SK-N-SH (cell line): Measurements from ENCODE around the gene RRP15. TPM values are rescaled to one million over a fixed set of nuclear protein-coding genes. Genes with fewer than 3 reads are reported as not detected.

Experiments
- CTCF ChIA-PET: fragments of 300-600, 350-600 bp; formaldehyde crosslinking; extraction: SDS; loops from one replicate; lab custom pipeline; 2021; lab: Yijun Ruan, JAX
- POLR2A ChIA-PET: fragments of 350-600 bp; sonication (Branson Sonifier 250); formaldehyde crosslinking; extraction: SDS; loops from one replicate; lab custom pipeline; 2020; ENCODE audit warnings: antibody characterized with exemption, inconsistent platforms; lab: Yijun Ruan, JAX
- DNase-seq: peaks from one replicate; pipeline ENCODE4 v3.0.0; 2012
- H2AFZ ChIP-seq: fragments of 200-600 bp; sonication (generic); 2 replicates; pipeline ENCODE4 v1.8.1; 2016; ENCODE audit warnings: antibody characterized with exemption, mild to moderate bottlenecking, low read depth
- H3F3A ChIP-seq: fragments of 200-600 bp; sonication (generic); replicated peaks from 2 replicates; pipeline ENCODE3; 2016; ENCODE audit warnings: antibody characterized with exemption, mild to moderate bottlenecking; ENCODE audit not compliant: insufficient read depth
- H3K27ac ChIP-seq, 2 experiments: fragments of 200-500 bp in 1 of 2; fragments of 200-600 bp in 1 of 2; sonication (Bioruptor generic) in 1 of 2; sonication (generic), shearing (Covaris generic) in 1 of 2; 2 replicates each; pipeline versions ENCODE4 v1.5.1 to v1.6.1; 2014 to 2016; ENCODE audit warnings: low read depth in 2 of 2, inconsistent platforms in 1 of 2, low read length in 1 of 2, mild to moderate bottlenecking in 1 of 2, mixed read lengths in 1 of 2
- H3K27me3 ChIP-seq: fragments of 200-600 bp; sonication (generic), shearing (Covaris generic); 2 replicates; pipeline ENCODE4 v1.6.1; 2016; ENCODE audit warnings: mixed run types; ENCODE audit not compliant: insufficient read depth
- H3K36me3 ChIP-seq, 2 experiments: fragments of 200-500 bp in 1 of 2; fragments of 200-600 bp in 1 of 2; sonication (Bioruptor generic) in 1 of 2; sonication (generic) in 1 of 2; replicated peaks in 1 of 2; 2 replicates each; pipeline versions ENCODE3 to v1.5.1; 2014 to 2016; ENCODE audit warnings: low read length in 1 of 2, mild to moderate bottlenecking in 1 of 2; ENCODE audit not compliant: insufficient read depth in 2 of 2, control insufficient read depth in 1 of 2
- H3K4me1 ChIP-seq, 2 experiments: fragments of 200-500 bp in 1 of 2; fragments of 200-600 bp in 1 of 2; sonication (Bioruptor generic) in 1 of 2; sonication (generic), shearing (Covaris generic) in 1 of 2; 2 replicates each; pipeline versions ENCODE4 v1.5.1 to v1.6.1; 2014 to 2016; ENCODE audit warnings: low read depth in 1 of 2, low read length in 1 of 2, mixed run types in 1 of 2; ENCODE audit not compliant: insufficient read depth in 2 of 2, control insufficient read depth in 1 of 2
- H3K4me2 ChIP-seq: fragments of 200-600 bp; sonication (generic), shearing (Covaris generic); 2 replicates; pipeline ENCODE4 v1.6.1; 2017; ENCODE audit warnings: mixed run types
- H3K4me3 ChIP-seq, 2 experiments: fragments of 200-500 bp in 1 of 2; fragments of 200-600 bp in 1 of 2; sonication (Bioruptor generic) in 1 of 2; sonication (generic), shearing (Covaris generic) in 1 of 2; 2 replicates each; pipeline versions ENCODE4 v1.5.1 to v1.8.1; 2014 to 2016; ENCODE audit warnings: low read depth in 2 of 2, inconsistent platforms in 1 of 2, low read length in 1 of 2, mild to moderate bottlenecking in 1 of 2, mixed read lengths in 1 of 2, moderate library complexity in 1 of 2
- H3K79me2 ChIP-seq: fragments of 200-600 bp; sonication (generic); 2 replicates; pipeline ENCODE4 v1.8.1; 2017; ENCODE audit warnings: mild to moderate bottlenecking; ENCODE audit not compliant: insufficient read depth
- H3K9ac ChIP-seq: fragments of 200-600 bp; sonication (generic); 2 replicates; pipeline ENCODE4 v1.6.1; 2017; ENCODE audit warnings: mixed run types
- H3K9me2 ChIP-seq: fragments of 200-600 bp; sonication (generic); 2 replicates; pipeline ENCODE4 v1.6.1; 2017; ENCODE audit warnings: mixed run types
- H3K9me3 ChIP-seq: fragments of 200-600 bp; sonication (generic); 2 replicates; pipeline ENCODE4 v1.6.1; 2017; ENCODE audit warnings: mixed run types, mild to moderate bottlenecking, moderate library complexity
- H4K20me1 ChIP-seq: fragments of 200-600 bp; sonication (generic); 2 replicates; pipeline ENCODE4 v1.6.1; 2017; ENCODE audit warnings: mild to moderate bottlenecking, mixed run types; ENCODE audit not compliant: insufficient read depth
- CHD2 ChIP-seq: fragments of 150-350 bp; IDR thresholded peaks from 2 replicates; pipeline ENCODE4 v1.6.1; 2018; ENCODE audit warnings: low read length; ENCODE audit not compliant: partially characterized antibody
- ELF1 ChIP-seq: IDR thresholded peaks from 2 replicates; pipeline ENCODE4 v1.4.0; 2012
- FOSL2 ChIP-seq: IDR thresholded peaks from 2 replicates; pipeline ENCODE4 v1.4.0; 2012; ENCODE audit warnings: low read depth, mild to moderate bottlenecking, moderate library complexity, borderline replicate concordance
- FOXM1 ChIP-seq: IDR thresholded peaks from 2 replicates; pipeline ENCODE4 v1.4.0; 2012; ENCODE audit warnings: low read depth, mild to moderate bottlenecking
- MEF2A ChIP-seq: IDR thresholded peaks from 2 replicates; pipeline ENCODE4 v1.4.0; 2012; ENCODE audit warnings: low read depth, borderline replicate concordance
- MXI1 ChIP-seq: IDR thresholded peaks from 2 replicates; pipeline ENCODE4 v1.6.1; 2012; ENCODE audit warnings: mild to moderate bottlenecking, low read depth, low read length, improper control_type of control experiment
- NFIC ChIP-seq: IDR thresholded peaks from 2 replicates; pipeline ENCODE4 v1.4.0; 2012; ENCODE audit warnings: borderline replicate concordance
- NRF1 ChIP-seq: IDR thresholded peaks from 2 replicates; pipeline ENCODE4 v1.6.1; 2012; ENCODE audit warnings: low read depth, mild to moderate bottlenecking, low read length
- RCOR1 ChIP-seq: fragments of 150-350 bp; IDR thresholded peaks from 2 replicates; pipeline ENCODE4 v1.6.1; 2017; ENCODE audit warnings: antibody characterized with exemption, low read length
- RFX5 ChIP-seq: IDR thresholded peaks from 2 replicates; pipeline ENCODE4 v1.6.1; 2012; ENCODE audit warnings: mild to moderate bottlenecking, improper control_type of control experiment, low read length
- RXRA ChIP-seq: IDR thresholded peaks from 2 replicates; pipeline ENCODE4 v1.4.0; 2012; ENCODE audit warnings: low read depth, mild to moderate bottlenecking, borderline replicate concordance
- SIN3A ChIP-seq: IDR thresholded peaks from 2 replicates; pipeline ENCODE4 v1.6.1; 2012; ENCODE audit warnings: low read depth, mild to moderate bottlenecking, low read length, moderate library complexity, borderline replicate concordance
- TAF1 ChIP-seq: IDR thresholded peaks from 2 replicates; pipeline ENCODE4 v1.6.1; 2012; ENCODE audit warnings: low read depth, mild to moderate bottlenecking, low read length, moderate library complexity, borderline replicate concordance
- TCF12 ChIP-seq: IDR thresholded peaks from 2 replicates; pipeline ENCODE4 v1.4.0; 2012
- YY1 ChIP-seq: IDR thresholded peaks from 2 replicates; pipeline ENCODE4 v1.4.0; 2012; ENCODE audit warnings: low read depth, mild to moderate bottlenecking
- WGBS: methylation state at CpG from one replicate; pipeline ENCODE4 v1.1.6; 2017; ENCODE audit warnings: low lambda C conversion rate; 5-methylcytosine and 5-hydroxymethylcytosine counted together
- polyA plus RNA-seq, 3 experiments: library from polyadenylated mRNA; depleted of rRNA; stranded (reverse); fragments of >200 nt; gene quantifications; 2 replicates each; pipeline ENCODE4 v1.2.3, GENCODE V29; 2012
- TF ChIP-seq, protein P1 (sequence below): IDR thresholded peaks from 2 replicates; pipeline ENCODE4 v1.4.0; 2012; ENCODE audit warnings: low read depth, borderline replicate concordance
- TF ChIP-seq, protein P2 (sequence below): IDR thresholded peaks from 2 replicates; pipeline ENCODE4 v1.4.0; 2012; ENCODE audit warnings: low read depth, borderline replicate concordance
- TF ChIP-seq, protein P3 (sequence below): fragments of 150-350 bp; IDR thresholded peaks from 2 replicates; pipeline ENCODE4 v1.6.1; 2016; ENCODE audit warnings: mild to moderate bottlenecking, low read depth, low read length
- TF ChIP-seq, protein P4 (sequence below): IDR thresholded peaks from 2 replicates; pipeline ENCODE4 v1.6.1; 2012; ENCODE audit warnings: mild to moderate bottlenecking, low read depth, low read length, moderate library complexity

The RRP15 gene
- polyA plus RNA-seq, 1 of the 3 experiments (the other 2 are of a cell fraction), result 2.1 TPM

DNA sequence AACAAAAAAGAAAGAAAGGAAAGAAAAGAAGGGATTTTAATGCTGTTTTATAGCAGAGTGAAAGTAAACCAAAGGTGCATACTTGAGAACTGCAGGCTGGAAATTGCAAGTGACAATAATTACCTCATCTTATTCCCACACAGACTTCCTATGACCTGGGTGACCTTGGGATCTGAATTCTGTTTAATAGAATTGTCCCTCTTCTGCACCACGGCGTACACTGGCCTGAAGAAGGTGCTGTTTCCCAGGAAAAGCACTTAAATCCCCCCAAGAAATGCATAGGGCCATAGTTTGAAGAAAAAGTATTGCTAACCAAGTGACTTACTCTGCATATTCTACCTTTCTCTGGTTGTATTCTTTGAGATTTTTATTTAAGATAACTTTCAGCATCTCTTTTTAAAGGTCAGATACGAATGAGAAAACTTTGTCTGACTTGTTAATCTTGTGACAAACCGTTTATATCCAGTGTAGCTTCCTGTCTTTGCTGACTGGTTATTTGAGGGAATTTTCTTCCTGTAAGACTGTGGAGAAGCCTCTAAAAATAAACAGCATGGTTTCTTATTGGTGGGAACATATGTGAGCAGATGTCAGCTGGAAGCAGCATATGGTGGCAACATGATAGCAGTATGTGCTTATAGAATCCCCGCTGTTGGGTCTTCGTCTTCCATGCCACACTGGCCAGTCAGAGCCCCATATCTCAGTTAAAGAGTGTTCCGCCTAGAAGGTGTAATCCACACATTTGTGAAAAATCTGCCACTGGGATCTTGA, 76.4 kb downstream of the RRP15 start (continued):
- TF ChIP-seq, protein P1, sequence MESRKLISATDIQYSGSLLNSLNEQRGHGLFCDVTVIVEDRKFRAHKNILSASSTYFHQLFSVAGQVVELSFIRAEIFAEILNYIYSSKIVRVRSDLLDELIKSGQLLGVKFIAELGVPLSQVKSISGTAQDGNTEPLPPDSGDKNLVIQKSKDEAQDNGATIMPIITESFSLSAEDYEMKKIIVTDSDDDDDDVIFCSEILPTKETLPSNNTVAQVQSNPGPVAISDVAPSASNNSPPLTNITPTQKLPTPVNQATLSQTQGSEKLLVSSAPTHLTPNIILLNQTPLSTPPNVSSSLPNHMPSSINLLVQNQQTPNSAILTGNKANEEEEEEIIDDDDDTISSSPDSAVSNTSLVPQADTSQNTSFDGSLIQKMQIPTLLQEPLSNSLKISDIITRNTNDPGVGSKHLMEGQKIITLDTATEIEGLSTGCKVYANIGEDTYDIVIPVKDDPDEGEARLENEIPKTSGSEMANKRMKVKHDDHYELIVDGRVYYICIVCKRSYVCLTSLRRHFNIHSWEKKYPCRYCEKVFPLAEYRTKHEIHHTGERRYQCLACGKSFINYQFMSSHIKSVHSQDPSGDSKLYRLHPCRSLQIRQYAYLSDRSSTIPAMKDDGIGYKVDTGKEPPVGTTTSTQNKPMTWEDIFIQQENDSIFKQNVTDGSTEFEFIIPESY, result no peak
- TF ChIP-seq NFIC (no peak), RXRA (no peak), RCOR1 (no peak), ELF1 (no peak), YY1 (no peak), CHD2 (no peak), SIN3A (no peak), TCF12 (peak; percentile 40)
- TF ChIP-seq, protein P2, sequence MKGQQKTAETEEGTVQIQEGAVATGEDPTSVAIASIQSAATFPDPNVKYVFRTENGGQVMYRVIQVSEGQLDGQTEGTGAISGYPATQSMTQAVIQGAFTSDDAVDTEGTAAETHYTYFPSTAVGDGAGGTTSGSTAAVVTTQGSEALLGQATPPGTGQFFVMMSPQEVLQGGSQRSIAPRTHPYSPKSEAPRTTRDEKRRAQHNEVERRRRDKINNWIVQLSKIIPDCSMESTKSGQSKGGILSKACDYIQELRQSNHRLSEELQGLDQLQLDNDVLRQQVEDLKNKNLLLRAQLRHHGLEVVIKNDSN, result no peak

DNA sequence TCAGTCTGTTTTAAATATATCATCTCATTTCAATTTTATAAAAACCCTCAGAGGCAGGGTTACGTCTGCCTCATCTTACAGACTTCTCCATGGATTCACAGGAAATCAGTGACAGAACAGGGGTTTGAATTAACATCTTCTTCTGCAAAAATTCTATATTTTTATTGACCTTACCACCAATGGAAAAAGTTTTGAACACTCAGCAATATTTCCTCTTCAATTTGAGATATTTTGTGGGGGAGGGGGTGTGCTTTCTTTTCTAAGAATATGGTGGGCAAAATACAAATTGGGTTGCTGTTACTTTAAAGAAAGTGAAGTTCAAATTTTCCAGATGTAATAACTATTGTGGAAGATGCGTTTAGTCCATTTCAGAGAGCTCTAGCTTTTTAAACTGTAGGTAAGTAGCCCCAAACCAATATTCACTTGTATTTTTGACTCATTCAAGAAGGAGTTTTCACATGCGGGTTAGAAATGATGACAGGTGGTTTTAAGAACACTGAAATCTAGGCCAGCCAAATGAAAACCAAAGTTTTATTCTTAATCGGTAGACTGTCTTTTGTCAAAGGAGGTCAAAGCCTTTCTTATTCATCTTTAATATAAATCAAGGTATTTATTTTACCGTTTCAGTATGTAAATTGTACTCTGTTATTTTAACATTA, 77.5 kb downstream of the RRP15 start:
- no peak overlapping the region for H3K4me2 ChIP-seq
- ChIA-PET CTCF (interaction anchor here (1.0 kb wide), 1 partner anchor 704 kb away, joined by 4 read pairs; no protein-coding TSS in a partner anchor), POLR2A (no interaction called here)
- H3K79me2 ChIP-seq, result peaks cover 2% of the 10 kb centered on the region; the same call in 1 of the 2 replicates
- H3K9me2 ChIP-seq, result no peaks in the 10 kb centered on the region
- peaks cover 2 to 4% of the 10 kb centered on the region in 2 experiments; a peak in 3 of 4 replicates for H3K4me1 ChIP-seq
- H4K20me1 ChIP-seq, result no peaks in the 10 kb centered on the region
- H3K4me3 ChIP-seq, result no peak overlapping the region
- no peaks in the 10 kb centered on the region for H3K27me3 ChIP-seq
- H3K27ac ChIP-seq, result no peak overlapping the region; a peak in 1 of 4 replicates
- no peak overlapping the region for H2AFZ ChIP-seq
- no peak overlapping the region for H3K9ac ChIP-seq
- no peak for DNase-seq
- H3K9me3 ChIP-seq, result no peaks in the 10 kb centered on the region
- no peaks in the 10 kb centered on the region for H3K36me3 ChIP-seq
- WGBS, result 93% methylated on average over 5 of the region's 5 CpGs
- H3F3A ChIP-seq, result no peaks in the 10 kb centered on the region
- TF ChIP-seq, protein P2, result no peak
- TF ChIP-seq, protein P3, sequence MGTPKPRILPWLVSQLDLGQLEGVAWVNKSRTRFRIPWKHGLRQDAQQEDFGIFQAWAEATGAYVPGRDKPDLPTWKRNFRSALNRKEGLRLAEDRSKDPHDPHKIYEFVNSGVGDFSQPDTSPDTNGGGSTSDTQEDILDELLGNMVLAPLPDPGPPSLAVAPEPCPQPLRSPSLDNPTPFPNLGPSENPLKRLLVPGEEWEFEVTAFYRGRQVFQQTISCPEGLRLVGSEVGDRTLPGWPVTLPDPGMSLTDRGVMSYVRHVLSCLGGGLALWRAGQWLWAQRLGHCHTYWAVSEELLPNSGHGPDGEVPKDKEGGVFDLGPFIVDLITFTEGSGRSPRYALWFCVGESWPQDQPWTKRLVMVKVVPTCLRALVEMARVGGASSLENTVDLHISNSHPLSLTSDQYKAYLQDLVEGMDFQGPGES, result no peak
- TF ChIP-seq FOSL2 (no peak), MXI1 (no peak), ELF1 (no peak), RFX5 (no peak), TAF1 (no peak), NRF1 (no peak), MEF2A (no peak), FOXM1 (no peak), SIN3A (no peak)
- TF ChIP-seq, protein P1, result no peak
- TF ChIP-seq, protein P4, sequence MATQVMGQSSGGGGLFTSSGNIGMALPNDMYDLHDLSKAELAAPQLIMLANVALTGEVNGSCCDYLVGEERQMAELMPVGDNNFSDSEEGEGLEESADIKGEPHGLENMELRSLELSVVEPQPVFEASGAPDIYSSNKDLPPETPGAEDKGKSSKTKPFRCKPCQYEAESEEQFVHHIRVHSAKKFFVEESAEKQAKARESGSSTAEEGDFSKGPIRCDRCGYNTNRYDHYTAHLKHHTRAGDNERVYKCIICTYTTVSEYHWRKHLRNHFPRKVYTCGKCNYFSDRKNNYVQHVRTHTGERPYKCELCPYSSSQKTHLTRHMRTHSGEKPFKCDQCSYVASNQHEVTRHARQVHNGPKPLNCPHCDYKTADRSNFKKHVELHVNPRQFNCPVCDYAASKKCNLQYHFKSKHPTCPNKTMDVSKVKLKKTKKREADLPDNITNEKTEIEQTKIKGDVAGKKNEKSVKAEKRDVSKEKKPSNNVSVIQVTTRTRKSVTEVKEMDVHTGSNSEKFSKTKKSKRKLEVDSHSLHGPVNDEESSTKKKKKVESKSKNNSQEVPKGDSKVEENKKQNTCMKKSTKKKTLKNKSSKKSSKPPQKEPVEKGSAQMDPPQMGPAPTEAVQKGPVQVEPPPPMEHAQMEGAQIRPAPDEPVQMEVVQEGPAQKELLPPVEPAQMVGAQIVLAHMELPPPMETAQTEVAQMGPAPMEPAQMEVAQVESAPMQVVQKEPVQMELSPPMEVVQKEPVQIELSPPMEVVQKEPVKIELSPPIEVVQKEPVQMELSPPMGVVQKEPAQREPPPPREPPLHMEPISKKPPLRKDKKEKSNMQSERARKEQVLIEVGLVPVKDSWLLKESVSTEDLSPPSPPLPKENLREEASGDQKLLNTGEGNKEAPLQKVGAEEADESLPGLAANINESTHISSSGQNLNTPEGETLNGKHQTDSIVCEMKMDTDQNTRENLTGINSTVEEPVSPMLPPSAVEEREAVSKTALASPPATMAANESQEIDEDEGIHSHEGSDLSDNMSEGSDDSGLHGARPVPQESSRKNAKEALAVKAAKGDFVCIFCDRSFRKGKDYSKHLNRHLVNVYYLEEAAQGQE, result no peak
